Subcutaneous adipose tissue (tissue), 4 donors: ENCODE results near the gene TMEM41A. TPM values are rescaled to one million over a fixed set of nuclear protein-coding genes. Genes with fewer than 3 reads are reported as not detected.

Experiments
- total RNA-seq, 4 donors: library from RNA; depleted of rRNA; stranded (reverse); fragments of >200 nt; gene quantifications; one replicate each; pipeline ENCODE4 v1.1.0, GENCODE V29; 2016
- TF ChIP-seq, protein P1 (sequence below): fragments of 450-650 bp; IDR thresholded peaks from one replicate; pipeline ENCODE4 v1.5.1; 2016; ENCODE audit warnings: low read depth, mild to moderate bottlenecking, control low read depth, antibody characterized with exemption, moderate library complexity

TMEM41A gene
- total RNA-seq = 10 to 100 TPM; 11.0 to 12.2 (median 11.7) TPM

DNA sequence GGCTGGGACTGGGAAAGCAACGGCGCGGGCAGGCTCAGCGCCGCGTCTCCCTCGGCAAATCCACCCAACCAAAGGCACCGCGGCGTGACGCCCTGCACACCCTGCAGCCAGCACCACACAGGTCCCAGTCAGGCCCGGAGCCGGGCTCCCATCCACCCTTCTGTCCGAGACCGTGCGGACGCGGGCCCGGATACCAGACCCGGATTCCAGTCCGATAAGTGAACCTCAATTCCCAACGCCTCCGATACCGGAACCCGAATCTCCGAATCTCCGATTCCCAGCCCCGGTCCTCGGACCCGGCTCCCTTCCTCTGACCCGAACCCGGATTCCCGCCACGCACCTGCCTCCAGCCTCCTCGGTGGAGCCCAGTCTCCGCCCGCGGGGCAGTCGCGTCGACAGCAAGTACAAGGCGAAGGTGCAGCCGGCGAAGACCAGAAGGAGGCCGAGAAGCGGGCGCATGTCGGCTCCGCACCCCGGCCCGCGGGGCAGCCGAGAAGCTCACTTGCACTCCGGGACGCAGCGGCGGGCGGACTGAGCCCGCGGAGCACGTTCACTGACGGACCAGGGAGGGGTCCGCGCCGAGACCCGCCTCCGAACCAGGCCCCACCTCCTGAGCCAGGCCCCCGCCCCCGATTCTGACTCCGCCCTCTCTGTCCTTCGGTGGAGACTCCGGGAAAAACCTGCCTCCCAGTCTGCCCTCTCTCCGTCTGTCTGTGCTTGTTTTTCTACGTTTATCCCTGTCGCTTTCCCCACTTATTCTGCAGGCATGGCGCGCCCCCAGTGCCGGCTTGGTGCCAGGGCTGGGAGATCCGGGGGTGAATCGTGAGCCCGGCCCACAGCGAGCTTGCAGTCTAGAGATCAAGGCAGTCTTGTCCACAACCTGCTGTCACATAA, at the start of gene TMEM41A:
Gene TMEM41A (minus strand): TSS at position 533 of the 894 bp plus-strand sequence. CDS start 74 bp downstream, at position 459.
- TF ChIP-seq, protein P1, sequence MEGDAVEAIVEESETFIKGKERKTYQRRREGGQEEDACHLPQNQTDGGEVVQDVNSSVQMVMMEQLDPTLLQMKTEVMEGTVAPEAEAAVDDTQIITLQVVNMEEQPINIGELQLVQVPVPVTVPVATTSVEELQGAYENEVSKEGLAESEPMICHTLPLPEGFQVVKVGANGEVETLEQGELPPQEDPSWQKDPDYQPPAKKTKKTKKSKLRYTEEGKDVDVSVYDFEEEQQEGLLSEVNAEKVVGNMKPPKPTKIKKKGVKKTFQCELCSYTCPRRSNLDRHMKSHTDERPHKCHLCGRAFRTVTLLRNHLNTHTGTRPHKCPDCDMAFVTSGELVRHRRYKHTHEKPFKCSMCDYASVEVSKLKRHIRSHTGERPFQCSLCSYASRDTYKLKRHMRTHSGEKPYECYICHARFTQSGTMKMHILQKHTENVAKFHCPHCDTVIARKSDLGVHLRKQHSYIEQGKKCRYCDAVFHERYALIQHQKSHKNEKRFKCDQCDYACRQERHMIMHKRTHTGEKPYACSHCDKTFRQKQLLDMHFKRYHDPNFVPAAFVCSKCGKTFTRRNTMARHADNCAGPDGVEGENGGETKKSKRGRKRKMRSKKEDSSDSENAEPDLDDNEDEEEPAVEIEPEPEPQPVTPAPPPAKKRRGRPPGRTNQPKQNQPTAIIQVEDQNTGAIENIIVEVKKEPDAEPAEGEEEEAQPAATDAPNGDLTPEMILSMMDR = no peak

DNA sequence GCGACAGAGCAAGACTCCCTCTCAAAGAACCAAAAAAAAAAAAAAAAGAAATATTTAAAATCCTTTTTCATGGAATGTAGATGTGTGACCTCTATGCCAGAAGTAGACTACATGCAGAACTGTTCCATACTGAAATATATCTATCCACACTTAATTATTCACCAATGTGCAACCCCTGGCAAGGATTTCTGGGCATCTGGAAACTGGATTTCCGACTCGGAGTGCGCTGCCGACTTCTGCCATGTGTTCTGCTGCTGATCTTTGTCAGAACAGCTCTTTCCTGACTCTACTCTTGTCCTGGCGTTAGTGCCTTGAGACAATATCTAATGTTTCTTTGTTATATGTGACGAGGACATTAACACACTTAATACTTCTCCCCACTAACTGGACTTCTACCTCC, 41.9 kb upstream of the TMEM41A start:
- TF ChIP-seq, protein P1 = no peak

DNA sequence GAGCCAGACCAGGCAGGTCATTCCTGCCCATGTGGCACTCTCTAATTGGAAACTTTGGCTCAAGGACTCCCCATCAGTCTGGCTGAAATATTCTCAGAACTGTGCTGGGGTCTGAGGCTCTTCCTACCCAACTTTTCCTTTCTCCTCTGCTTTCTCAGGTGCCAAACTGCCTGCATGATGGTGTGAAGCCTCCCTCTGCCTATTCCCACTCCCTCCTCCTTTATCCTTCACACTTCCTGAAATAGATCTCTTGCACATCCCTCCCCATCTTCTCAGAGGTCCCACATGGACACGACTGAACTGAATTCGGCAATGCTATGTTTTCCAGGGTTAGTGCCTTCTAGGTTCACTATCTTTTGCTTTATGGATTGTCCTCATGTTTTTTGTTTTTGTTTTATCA, 41.1 kb upstream of the TMEM41A start:
- TF ChIP-seq, protein P1 = no peak

DNA sequence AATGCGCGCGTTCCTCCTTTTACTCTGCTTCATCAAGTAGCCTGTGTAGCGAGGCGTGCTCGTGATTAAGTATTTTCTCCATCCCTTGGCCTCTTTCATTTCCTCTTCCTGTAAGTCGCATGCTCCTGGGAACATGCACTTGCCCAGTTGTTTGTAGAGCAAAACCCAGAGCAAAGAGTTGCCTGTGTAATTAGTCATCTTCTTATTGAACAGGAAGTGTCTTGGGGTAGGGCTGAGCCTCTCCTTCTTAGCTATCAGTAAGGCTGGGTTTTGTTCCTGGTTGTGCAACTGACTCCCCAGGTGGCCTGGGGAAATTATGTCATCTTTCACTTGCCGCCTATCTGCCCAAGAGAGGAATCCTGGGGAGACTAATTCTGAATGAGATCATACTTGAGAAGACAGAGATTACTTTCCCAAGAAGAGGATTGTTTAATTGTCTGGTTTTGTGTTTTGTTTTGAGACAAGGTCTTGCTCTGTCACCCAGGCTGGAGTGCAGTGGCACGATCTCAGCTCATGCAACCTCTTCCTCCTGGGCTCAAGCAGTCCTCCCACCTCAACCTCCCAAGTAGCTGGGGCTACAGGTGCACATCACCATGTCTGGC, 38.6 kb upstream of the TMEM41A start:
- TF ChIP-seq, protein P1 = no peak

DNA sequence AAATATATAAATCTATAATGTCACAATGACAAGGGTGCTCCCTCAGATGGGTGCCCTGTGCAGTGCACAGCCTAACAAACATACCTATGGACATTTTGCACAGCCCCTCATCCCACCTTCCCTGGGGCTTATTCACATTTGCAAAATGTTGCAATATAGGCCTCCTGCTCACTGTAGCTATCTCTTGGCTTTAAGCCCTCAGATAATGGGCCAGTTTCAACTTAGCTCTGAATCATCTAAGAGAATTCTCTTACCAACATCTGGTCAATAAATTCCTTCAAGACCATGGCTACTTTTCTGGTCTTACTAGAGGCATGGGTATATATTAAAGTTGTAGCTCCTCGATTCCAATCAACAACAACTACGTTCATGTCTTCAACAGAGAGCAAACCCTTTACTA, 35.7 kb upstream of the TMEM41A start:
- TF ChIP-seq, protein P1 = no peak

DNA sequence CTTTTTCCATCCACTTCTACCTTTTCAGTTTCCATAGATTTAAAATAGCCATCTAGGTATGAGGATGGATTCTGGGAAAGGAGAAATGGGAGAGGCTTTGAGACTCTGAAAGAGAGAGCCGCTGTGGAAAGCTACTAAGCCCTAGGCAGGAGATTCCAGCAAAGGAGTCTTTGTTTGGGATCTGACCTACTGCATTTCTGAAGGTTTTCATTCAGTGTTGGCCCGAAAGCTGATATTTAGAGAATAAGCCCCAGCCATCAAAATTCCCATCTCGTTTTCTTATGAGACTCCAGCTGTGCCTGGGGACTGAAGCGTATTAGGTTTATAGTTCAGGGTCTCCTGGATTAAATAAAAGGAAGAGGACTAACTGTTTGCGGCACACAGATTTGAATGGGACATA, 34.1 kb upstream of the TMEM41A start:
- TF ChIP-seq, protein P1 = no peak

DNA sequence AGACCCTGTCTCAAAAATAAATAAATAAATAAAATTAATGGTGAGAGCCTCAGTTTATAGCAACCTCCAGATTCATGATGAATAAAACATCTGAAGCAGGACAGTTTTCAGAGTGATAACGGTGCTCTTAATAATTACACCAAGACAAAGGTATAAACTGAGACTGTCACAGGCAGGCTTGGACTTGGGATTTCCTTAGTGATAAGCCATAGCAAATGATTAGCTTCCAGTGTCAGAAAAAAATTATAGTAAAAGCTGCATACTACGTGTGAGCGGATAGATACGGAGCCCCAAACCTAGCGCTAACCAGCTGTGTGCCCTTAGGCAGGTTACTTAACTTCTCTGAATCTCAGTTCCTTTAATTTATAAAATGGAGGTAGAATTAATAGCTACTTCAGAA, 32.0 kb upstream of the TMEM41A start:
- TF ChIP-seq, protein P1 = no peak
